K562 (cell line): ENCODE results near the gene CALR3. TPM values are rescaled to one million over a fixed set of nuclear protein-coding genes. Genes with fewer than 3 reads are reported as not detected.

Experiments used
- ATAC-seq: fragments of 200-7000 bp; cut with Tn5 transposase; 3 replicates; pipeline ENCODE4 v1.9.1; 2020; ENCODE audit warnings: moderate library complexity
- BruUV-seq: library from RNA; stranded (reverse); fragments of 400-500 nt; replicated peaks from 2 replicates; lab custom pipeline; 2021; lab: Mats Ljungman, UMichigan
- CTCF ChIA-PET: fragments of 300-600 bp; formaldehyde crosslinking; extraction: SDS; loops from one replicate; lab custom pipeline; 2021; ENCODE audit warnings: low intra/inter-chr PET ratio; lab: Yijun Ruan, JAX
- POLR2A ChIA-PET: fragments of 300-600, 350-650 bp; sonication (Branson Sonifier 250); formaldehyde crosslinking; extraction: SDS; loops from one replicate; lab custom pipeline; 2021; ENCODE audit warnings: antibody characterized with exemption, inconsistent platforms; lab: Yijun Ruan, JAX
- DNase-seq, 4 experiments: peaks; one replicate each; pipeline versions ENCODE4 v3.0.0 to v3.0.0-alpha.2; 2011 to 2018; ENCODE audit warnings: low spot score in 3 of 4, mixed read lengths in 3 of 4; ENCODE audit errors: extremely low read depth in 1 of 4
- FAIRE-seq: peaks from 2 replicates; lab custom pipeline; 2011; peaks lifted over from hg19 to GRCh38; lab: Jason Lieb, UNC
- H2AFZ ChIP-seq: 2 replicates; pipeline ENCODE4 v1.6.0; 2011; ENCODE audit warnings: low read depth, low read length, control low read depth, inconsistent platforms
- H3K27ac ChIP-seq: fragments of 200-600 bp; 3 replicates; pipeline ENCODE4 v1.8.0; 2011; ENCODE audit warnings: low read depth, mild to moderate bottlenecking, control low read depth, inconsistent platforms, low read length, moderate library complexity, mixed read lengths; ENCODE audit errors: extremely low read depth
- H3K27me3 ChIP-seq, 2 experiments: fragments of 300-600 bp in 1 of 2; 2 replicates in 1 of 2; 3 replicates in 1 of 2; pipeline versions ENCODE4 v1.6.0 to v1.8.0; 2011; ENCODE audit warnings: inconsistent platforms in 2 of 2, low read length in 2 of 2, mild to moderate bottlenecking in 1 of 2, mixed read lengths in 1 of 2, moderate library complexity in 1 of 2; ENCODE audit not compliant: control insufficient read depth in 2 of 2, insufficient read depth in 2 of 2
- H3K36me3 ChIP-seq: fragments of 300-600 bp; 3 replicates; pipeline ENCODE4 v1.8.0; 2011; ENCODE audit warnings: mild to moderate bottlenecking, low read length, inconsistent platforms; ENCODE audit not compliant: control insufficient read depth, insufficient read depth
- H3K4me1 ChIP-seq, 2 experiments: fragments of 200-600 bp in 1 of 2; replicated peaks in 1 of 2; 2 replicates in 1 of 2; 3 replicates in 1 of 2; pipeline versions ENCODE4 v1.5.1 to v1.8.0; 2011; ENCODE audit warnings: inconsistent platforms in 2 of 2, low read length in 2 of 2, mild to moderate bottlenecking in 1 of 2, mixed read lengths in 1 of 2, moderate library complexity in 1 of 2; ENCODE audit not compliant: control insufficient read depth in 2 of 2, insufficient read depth in 2 of 2
- H3K4me2 ChIP-seq: 2 replicates; pipeline ENCODE4 v1.6.1; 2011; ENCODE audit warnings: low read length, control low read depth, inconsistent platforms, mixed read lengths; ENCODE audit not compliant: insufficient read depth
- H3K4me3 ChIP-seq: fragments of 200-600 bp; sonication (generic), shearing (Covaris generic); 2 replicates; pipeline ENCODE4 v1.5.1; 2016; ENCODE audit warnings: control low read depth, inconsistent platforms
- H3K79me2 ChIP-seq: fragments of 200-600 bp; 3 replicates; pipeline ENCODE4 v1.8.0; 2011; ENCODE audit warnings: low read length, inconsistent platforms; ENCODE audit not compliant: control insufficient read depth, insufficient read depth
- H3K9ac ChIP-seq, 2 experiments: 2 replicates each; pipeline versions ENCODE4 v1.6.0 to v1.6.1; 2011; ENCODE audit warnings: low read depth in 2 of 2, low read length in 2 of 2, control low read depth in 1 of 2, inconsistent platforms in 1 of 2, mild to moderate bottlenecking in 1 of 2, mixed read lengths in 1 of 2; ENCODE audit not compliant: insufficient read depth in 1 of 2
- H3K9me1 ChIP-seq: one replicate; pipeline ENCODE4 v1.6.0; 2011; ENCODE audit warnings: inconsistent platforms, mild to moderate bottlenecking, low read length, moderate library complexity; ENCODE audit not compliant: control insufficient read depth, insufficient read depth
- H3K9me3 ChIP-seq: replicated peaks from 2 replicates; pipeline ENCODE4 v1.5.1; 2011; ENCODE audit warnings: low read depth, low read length, inconsistent platforms; ENCODE audit not compliant: control insufficient read depth, insufficient read depth
- H4K20me1 ChIP-seq: replicated peaks from 2 replicates; pipeline ENCODE4 v1.6.1; 2011; ENCODE audit warnings: low read length, inconsistent platforms, mixed read lengths; ENCODE audit not compliant: control insufficient read depth, insufficient read depth
- FUS ChIP-seq: fragments of 200-400 bp; formaldehyde crosslinking; optimal IDR thresholded peaks from 2 replicates; pipeline ENCODE3; 2017; ENCODE audit warnings: low read depth, low read length
- HMG20A ChIP-seq: fragments of 450-650 bp; formaldehyde crosslinking; conservative IDR thresholded peaks from 2 replicates; pipeline ENCODE4 v1.4.0; 2020; ENCODE audit warnings: mild to moderate bottlenecking, mixed read lengths
- JUNB ChIP-seq: fragments of 450-650 bp; formaldehyde crosslinking; conservative IDR thresholded peaks from 2 replicates; pipeline ENCODE4 v1.4.0; 2020; ENCODE audit warnings: mild to moderate bottlenecking
- NFRKB ChIP-seq: fragments of 450-650 bp; IDR thresholded peaks from 2 replicates; pipeline ENCODE4 v1.6.1; 2016; ENCODE audit warnings: low read depth
- POU5F1 ChIP-seq: fragments of 150-350 bp; IDR thresholded peaks from 2 replicates; pipeline ENCODE4 v1.6.1; 2014; ENCODE audit warnings: borderline replicate concordance, low read length, low read depth, mild to moderate bottlenecking; ENCODE audit not compliant: partially characterized antibody
- PRPF4 ChIP-seq: fragments of 200-400 bp; formaldehyde crosslinking; IDR thresholded peaks from one replicate; pipeline ENCODE4 v1.6.1; 2017; ENCODE audit warnings: low read length, low read depth, mild to moderate bottlenecking; ENCODE audit not compliant: insufficient read depth, poor library complexity, severe bottlenecking
- SFPQ ChIP-seq: fragments of 200-400 bp; formaldehyde crosslinking; IDR thresholded peaks from 2 replicates; pipeline ENCODE4 v1.6.1; 2017; ENCODE audit warnings: mild to moderate bottlenecking, low read depth, low read length, moderate library complexity
- TSC22D4 ChIP-seq: fragments of 450-650 bp; IDR thresholded peaks from 2 replicates; pipeline ENCODE4 v1.6.1; 2016; ENCODE audit warnings: missing genetic modification characterization, missing biosample characterization, control low read depth
- ZNF395 ChIP-seq: fragments of 200-800 bp; sonication (Bioruptor generic); IDR thresholded peaks from 2 replicates; pipeline ENCODE4 v1.6.1; 2017; ENCODE audit warnings: missing genetic modification characterization, missing compliant biosample characterization
- ZNF639 ChIP-seq, 2 experiments: fragments of 200-800 bp in 1 of 2; sonication (Bioruptor generic) in 1 of 2; sonication (generic) in 1 of 2; formaldehyde crosslinking in 1 of 2; IDR thresholded peaks in 1 of 2; conservative IDR thresholded peaks in 1 of 2; 2 replicates each; pipeline versions ENCODE4 v1.5.0 to v1.6.1; 2016 to 2020; ENCODE audit warnings: missing compliant biosample characterization in 1 of 2, missing genetic modification characterization in 1 of 2, missing genetic modification reagents in 1 of 2
- WGBS: fragments of 100-300 bp; shearing (Covaris generic); methylation state at CpG from one replicate; pipeline ENCODE4 v1.1.6; 2016; ENCODE audit warnings: low coverage, mixed read lengths; ENCODE audit not compliant: insufficient coverage; ENCODE audit errors: missing lambda C conversion rate; 5-methylcytosine and 5-hydroxymethylcytosine counted together
- in situ Hi-C: fragments of 300-500 bp; cut with MboI; formaldehyde crosslinking; loops from 4 replicates; pipeline ENCODE4 v1.15.0; 2018; ENCODE audit warnings: inconsistent platforms, mixed read lengths
- intact Hi-C: fragments of 100-400 bp; cut with micrococcal nuclease; formaldehyde crosslinking; loops from 2 replicates; pipeline ENCODE4 v1.14.2; 2022
- polyA plus RNA-seq, 8 experiments: library from polyadenylated mRNA; depleted of rRNA in 4 of 8; stranded (reverse) in 5 of 8; unstranded in 3 of 8; fragments of >200 nt; fragmentation: Nextera tagmentation in 2 of 8; fragmentation: Illumina TruSeq in 1 of 8; extraction: Ambion mirVana in 2 of 8; extraction: Trizol in 1 of 8; gene quantifications; 2 replicates each; pipeline versions ENCODE4 v1.2.1 to v1.2.3, GENCODE V29; 2011 to 2014; ENCODE audit warnings: inconsistent platforms in 1 of 8, missing spikeins in 1 of 8
- total RNA-seq, 7 experiments: library from RNA; depleted of rRNA in 6 of 7; stranded (reverse); fragments of >200 nt in 6 of 7; fragmentation: Illumina TruSeq in 2 of 7; extraction: Trizol in 2 of 7; gene quantifications; 2 replicates each; pipeline versions ENCODE4 v1.2.1 to v1.2.3, GENCODE V29; 2011 to 2021; ENCODE audit warnings: low replicate concordance in 1 of 7
- TF ChIP-seq, protein P1 (sequence below), 2 experiments: fragments of 450-650 bp; IDR thresholded peaks; 2 replicates each; pipeline ENCODE4 v1.6.1; 2018; ENCODE audit warnings: mild to moderate bottlenecking in 2 of 2, low read depth in 1 of 2; ENCODE audit not compliant: partially characterized antibody in 2 of 2

CALR3 gene
- total and polyA plus RNA-seq, 9 of the 15 experiments (the other 6 are each of a cell fraction or from before 2014, with no cell fraction given), result 0.15 to 0.41 (median 0.22) TPM; not detected in 4

GRCh38 chr19:16467581-16467980 is 28.4 kb downstream of the CALR3 start:
- FAIRE-seq (no peak), DNase-seq (no peak), ATAC-seq (no peak)
- POLR2A ChIA-PET, result interaction anchor here (0.6 to 1.0 kb wide), 2 partner anchors 11 to 92 kb away, joined by 3 read pairs; no protein-coding TSS in a partner anchor
- Histone ChIP-seq H3K9me3 (peaks cover 4% of the 10 kb centered on the region), H3K27me3 (no peaks in the 10 kb centered on the region), H3K9ac (no peak overlapping the region), H2AFZ (no peak overlapping the region), H3K27ac (no peak overlapping the region), H3K79me2 (peaks cover 78% of the 10 kb centered on the region), H3K36me3 (peaks cover 15% of the 10 kb centered on the region; the same call in 2 of the 3 replicates), H3K4me3 (no peak overlapping the region), H4K20me1 (peaks cover 49% of the 10 kb centered on the region), H3K9me1 (peaks cover 5% of the 10 kb centered on the region), H3K4me1 (peaks cover 26 to 44% of the 10 kb centered on the region in 2 experiments), H3K4me2 (no peak overlapping the region)
- no TSS peak for BruUV-seq
- in situ Hi-C loops, result no loop called here
- intact Hi-C loops, result no loop called here
- CTCF ChIA-PET, result no interaction called here
- 83% methylated on average over 6 of the region's 6 CpGs for WGBS
- TF ChIP-seq HMG20A (CRISPR knock-in tag), result no peak
- TF ChIP-seq ZNF639 (CRISPR knock-in tag; conservative IDR thresholded peaks at IDR 0.05 in 1 of 2, IDR thresholded peaks at IDR 0.05 in 1 of 2), result no peak
- no peak for TF ChIP-seq TSC22D4
- TF ChIP-seq PRPF4, result no peak
- no peak for TF ChIP-seq FUS
- no peak for TF ChIP-seq ZNF395 (CRISPR knock-in tag)
- no peak for TF ChIP-seq POU5F1
- TF ChIP-seq JUNB, result no peak
- TF ChIP-seq, protein P1, sequence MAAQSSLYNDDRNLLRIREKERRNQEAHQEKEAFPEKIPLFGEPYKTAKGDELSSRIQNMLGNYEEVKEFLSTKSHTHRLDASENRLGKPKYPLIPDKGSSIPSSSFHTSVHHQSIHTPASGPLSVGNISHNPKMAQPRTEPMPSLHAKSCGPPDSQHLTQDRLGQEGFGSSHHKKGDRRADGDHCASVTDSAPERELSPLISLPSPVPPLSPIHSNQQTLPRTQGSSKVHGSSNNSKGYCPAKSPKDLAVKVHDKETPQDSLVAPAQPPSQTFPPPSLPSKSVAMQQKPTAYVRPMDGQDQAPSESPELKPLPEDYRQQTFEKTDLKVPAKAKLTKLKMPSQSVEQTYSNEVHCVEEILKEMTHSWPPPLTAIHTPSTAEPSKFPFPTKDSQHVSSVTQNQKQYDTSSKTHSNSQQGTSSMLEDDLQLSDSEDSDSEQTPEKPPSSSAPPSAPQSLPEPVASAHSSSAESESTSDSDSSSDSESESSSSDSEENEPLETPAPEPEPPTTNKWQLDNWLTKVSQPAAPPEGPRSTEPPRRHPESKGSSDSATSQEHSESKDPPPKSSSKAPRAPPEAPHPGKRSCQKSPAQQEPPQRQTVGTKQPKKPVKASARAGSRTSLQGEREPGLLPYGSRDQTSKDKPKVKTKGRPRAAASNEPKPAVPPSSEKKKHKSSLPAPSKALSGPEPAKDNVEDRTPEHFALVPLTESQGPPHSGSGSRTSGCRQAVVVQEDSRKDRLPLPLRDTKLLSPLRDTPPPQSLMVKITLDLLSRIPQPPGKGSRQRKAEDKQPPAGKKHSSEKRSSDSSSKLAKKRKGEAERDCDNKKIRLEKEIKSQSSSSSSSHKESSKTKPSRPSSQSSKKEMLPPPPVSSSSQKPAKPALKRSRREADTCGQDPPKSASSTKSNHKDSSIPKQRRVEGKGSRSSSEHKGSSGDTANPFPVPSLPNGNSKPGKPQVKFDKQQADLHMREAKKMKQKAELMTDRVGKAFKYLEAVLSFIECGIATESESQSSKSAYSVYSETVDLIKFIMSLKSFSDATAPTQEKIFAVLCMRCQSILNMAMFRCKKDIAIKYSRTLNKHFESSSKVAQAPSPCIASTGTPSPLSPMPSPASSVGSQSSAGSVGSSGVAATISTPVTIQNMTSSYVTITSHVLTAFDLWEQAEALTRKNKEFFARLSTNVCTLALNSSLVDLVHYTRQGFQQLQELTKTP (IDR thresholded peaks at IDR 0.05; ENCODE audit: low read depth in 1 of 2, partially characterized antibody in 2 of 2), result no peak
- TF ChIP-seq NFRKB, result no peak
- no peak for TF ChIP-seq SFPQ
